Measurements from ENCODE around the gene DLGAP5. TPM values are rescaled to one million over a fixed set of nuclear protein-coding genes. Genes with fewer than 3 reads are reported as not detected.

Gene DLGAP5
- total and polyA plus RNA-seq, 2 of the 13 experiments (the other 11 are each of a cell fraction or from before 2014, with no cell fraction given), result 7.7 to 55.8 TPM

DNA sequence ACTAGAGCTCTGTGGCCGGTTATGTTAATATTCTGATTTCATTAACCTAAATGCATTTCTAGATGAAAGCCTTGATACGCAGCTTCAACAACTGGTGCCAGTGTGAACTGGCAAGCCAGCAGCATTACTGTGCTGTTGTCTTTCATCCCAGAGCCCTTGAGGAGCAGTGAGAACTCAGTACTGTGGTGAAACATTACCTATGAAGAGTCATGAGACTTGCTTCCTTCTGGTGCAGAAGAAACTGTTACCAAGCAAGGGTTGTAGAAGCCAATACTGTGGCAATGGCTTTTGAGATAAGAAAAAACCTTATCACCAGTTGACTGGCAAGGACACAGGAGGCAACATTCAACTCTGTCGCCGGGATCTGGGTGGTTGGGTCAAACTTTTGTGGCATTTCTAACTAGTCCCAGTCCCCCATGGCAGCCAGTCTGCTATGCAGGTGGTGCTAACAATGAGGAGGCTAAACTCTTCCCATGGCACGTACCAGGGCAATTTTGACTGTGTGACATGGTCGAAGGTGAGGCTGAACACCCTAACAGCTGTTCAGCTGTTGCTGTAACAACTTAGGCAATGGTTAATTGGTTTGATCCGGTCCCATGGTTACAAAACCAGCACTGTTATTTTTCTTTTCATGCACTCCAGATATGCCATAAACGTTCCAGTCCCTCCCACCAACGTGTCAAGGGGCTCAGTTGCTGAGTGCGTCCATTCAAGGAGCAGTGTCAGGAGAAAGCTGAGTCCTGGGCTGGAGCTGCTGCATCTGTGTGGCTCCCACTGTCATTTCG is 74.9 kb downstream of the DLGAP5 start (continued):
- TF ChIP-seq, protein P1, sequence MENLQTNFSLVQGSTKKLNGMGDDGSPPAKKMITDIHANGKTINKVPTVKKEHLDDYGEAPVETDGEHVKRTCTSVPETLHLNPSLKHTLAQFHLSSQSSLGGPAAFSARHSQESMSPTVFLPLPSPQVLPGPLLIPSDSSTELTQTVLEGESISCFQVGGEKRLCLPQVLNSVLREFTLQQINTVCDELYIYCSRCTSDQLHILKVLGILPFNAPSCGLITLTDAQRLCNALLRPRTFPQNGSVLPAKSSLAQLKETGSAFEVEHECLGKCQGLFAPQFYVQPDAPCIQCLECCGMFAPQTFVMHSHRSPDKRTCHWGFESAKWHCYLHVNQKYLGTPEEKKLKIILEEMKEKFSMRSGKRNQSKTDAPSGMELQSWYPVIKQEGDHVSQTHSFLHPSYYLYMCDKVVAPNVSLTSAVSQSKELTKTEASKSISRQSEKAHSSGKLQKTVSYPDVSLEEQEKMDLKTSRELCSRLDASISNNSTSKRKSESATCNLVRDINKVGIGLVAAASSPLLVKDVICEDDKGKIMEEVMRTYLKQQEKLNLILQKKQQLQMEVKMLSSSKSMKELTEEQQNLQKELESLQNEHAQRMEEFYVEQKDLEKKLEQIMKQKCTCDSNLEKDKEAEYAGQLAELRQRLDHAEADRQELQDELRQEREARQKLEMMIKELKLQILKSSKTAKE (CRISPR knock-in tag; IDR thresholded peaks at IDR 0.05; ENCODE audit: borderline replicate concordance), result 0 out of 2 replicates have a peak, but pooled peaks have one; percentile 16
- TF ChIP-seq, protein P2, sequence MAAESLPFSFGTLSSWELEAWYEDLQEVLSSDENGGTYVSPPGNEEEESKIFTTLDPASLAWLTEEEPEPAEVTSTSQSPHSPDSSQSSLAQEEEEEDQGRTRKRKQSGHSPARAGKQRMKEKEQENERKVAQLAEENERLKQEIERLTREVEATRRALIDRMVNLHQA (CRISPR knock-in tag; IDR thresholded peaks at IDR 0.05), result no peak
- TF ChIP-seq ZKSCAN1 (IDR thresholded peaks at IDR 0.05; ENCODE audit: low read length), result no peak
- TF ChIP-seq HCFC1 (IDR thresholded peaks at IDR 0.05; ENCODE audit: low read depth, low read length), result no peak
- TF ChIP-seq KLF6 (CRISPR knock-in tag; IDR thresholded peaks at IDR 0.05), result no peak
- peak; percentile 41; the same call in 1 of the 2 replicates for TF ChIP-seq DPF2 (CRISPR knock-in tag; IDR thresholded peaks at IDR 0.05; ENCODE audit: borderline replicate concordance, low read depth)
- TF ChIP-seq GABPB1 (CRISPR knock-in tag; IDR thresholded peaks at IDR 0.05), result no peak
- no peak; the same call in 1 of the 2 replicates for TF ChIP-seq SP5 (CRISPR knock-in tag; IDR thresholded peaks at IDR 0.05; ENCODE audit: borderline replicate concordance, low read depth)

DNA sequence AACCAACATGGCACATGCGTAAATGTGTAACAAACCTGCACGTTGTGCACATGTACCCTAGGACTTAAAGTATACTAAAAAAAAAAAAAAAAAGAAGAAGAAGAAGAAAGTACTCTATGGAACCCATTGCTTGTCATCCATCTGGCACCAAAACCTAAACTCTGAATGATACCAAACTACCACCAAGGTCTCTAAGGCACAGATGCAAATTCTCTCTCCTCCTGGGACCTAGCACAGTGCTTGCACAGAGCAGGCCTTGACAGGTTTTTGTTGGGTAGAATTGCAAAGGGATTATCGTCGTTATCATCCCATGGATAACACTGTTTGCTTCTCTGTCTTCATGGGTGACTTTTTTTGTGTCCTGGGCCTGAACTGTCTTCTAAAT is 75.5 kb downstream of the DLGAP5 start:
- Histone ChIP-seq H3K9ac (ENCODE audit: insufficient read depth, low read depth, low read length) (no peak overlapping the region), H3K27me3 (ENCODE audit: control insufficient read depth in 1 of 2, insufficient read depth in 2 of 2, low read length in 2 of 2) (no peaks in the 10 kb centered on the region), H3K9me3 (ENCODE audit: low read length) (no peaks in the 10 kb centered on the region), H2AFZ (ENCODE audit: low read length) (no peak overlapping the region), H3K36me3 (replicated peaks in 1 of 2; ENCODE audit: control insufficient read depth in 1 of 2, insufficient read depth in 2 of 2, low read length in 2 of 2) (no peaks in the 10 kb centered on the region), H3K79me2 (ENCODE audit: insufficient read depth, low read length) (no peaks in the 10 kb centered on the region), H3K4me1 (ENCODE audit: insufficient read depth, low read length) (peaks cover 59% of the 10 kb centered on the region), H4K20me1 (ENCODE audit: insufficient read depth, low read length) (no peaks in the 10 kb centered on the region), H3K4me2 (ENCODE audit: low read depth, low read length) (peak overlapping the region; percentile 65), H3K4me3 (replicated peaks in 1 of 3; ENCODE audit: insufficient read depth in 1 of 3, low read depth in 2 of 3, low read length in 3 of 3) (no peak overlapping the region), H3K27ac (ENCODE audit: extremely low read length, insufficient read depth, low read length) (peak overlapping the region; percentile 69)
- CTCF ChIA-PET (ENCODE audit: low intra/inter-chr PET ratio, low total read pairs), result no interaction called here
- POLR2A ChIA-PET, result interaction anchor here (2.1 to 3.9 kb wide), 2 partner anchors 8 to 13 kb away, joined by 9 to 19 read pairs; no protein-coding TSS in a partner anchor
- in situ Hi-C loops (cut with HindIII; ENCODE audit: extremely low pct_ligation_motif_present, low pct_unique_long_range_greater_than_20kb) (no loop called here), intact Hi-C loops (cut with micrococcal nuclease; ENCODE audit: unreplicated experiment) (loop anchor here (2.0 kb wide), 1 partner anchor 13 kb away; the partner anchor contains the start of gene LGALS3)
- BruUV-seq (replicated peaks), result no TSS peak
- DNase-seq (ENCODE audit: low spot score), result no peak
- no peak for FAIRE-seq
- TF ChIP-seq SETDB1 (CRISPR knock-in tag; IDR thresholded peaks at IDR 0.05; ENCODE audit: borderline replicate concordance) (no peak), ZNF530 (CRISPR knock-in tag; IDR thresholded peaks at IDR 0.05; ENCODE audit: low read depth) (no peak), MATR3 (CRISPR knock-in tag; IDR thresholded peaks at IDR 0.05) (no peak), KDM1A (CRISPR knock-in tag; IDR thresholded peaks at IDR 0.05) (no peak), ZNF615 (CRISPR knock-in tag; IDR thresholded peaks at IDR 0.05; ENCODE audit: borderline replicate concordance) (0 out of 2 replicates have a peak, but pooled peaks have one; percentile 25)
- TF ChIP-seq, protein P3, sequence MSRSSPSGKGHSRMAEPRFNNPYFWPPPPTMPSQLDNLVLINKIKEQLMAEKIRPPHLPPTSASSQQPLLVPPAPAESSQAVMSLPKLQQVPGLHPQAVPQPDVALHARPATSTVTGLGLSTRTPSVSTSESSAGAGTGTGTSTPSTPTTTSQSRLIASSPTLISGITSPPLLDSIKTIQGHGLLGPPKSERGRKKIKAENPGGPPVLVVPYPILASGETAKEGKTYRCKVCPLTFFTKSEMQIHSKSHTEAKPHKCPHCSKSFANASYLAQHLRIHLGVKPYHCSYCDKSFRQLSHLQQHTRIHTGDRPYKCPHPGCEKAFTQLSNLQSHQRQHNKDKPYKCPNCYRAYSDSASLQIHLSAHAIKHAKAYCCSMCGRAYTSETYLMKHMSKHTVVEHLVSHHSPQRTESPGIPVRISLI (CRISPR knock-in tag; IDR thresholded peaks at IDR 0.05; ENCODE audit: borderline replicate concordance), result no peak
- 33% methylated on average over 4 of the region's 4 CpGs for WGBS (ENCODE audit: low lambda C conversion rate)
- ATAC-seq, result no peak; the same call in 2 of the 3 replicates
